SK-N-SH (cell line): Measurements from ENCODE around the gene ADAP1. TPM values are rescaled to one million over a fixed set of nuclear protein-coding genes. Genes with fewer than 3 reads are reported as not detected.

Source experiments
- CTCF ChIA-PET: fragments of 300-600, 350-600 bp; formaldehyde crosslinking; extraction: SDS; loops from one replicate; lab custom pipeline; 2021; lab: Yijun Ruan, JAX
- POLR2A ChIA-PET: fragments of 350-600 bp; sonication (Branson Sonifier 250); formaldehyde crosslinking; extraction: SDS; loops from one replicate; lab custom pipeline; 2020; ENCODE audit warnings: antibody characterized with exemption, inconsistent platforms; lab: Yijun Ruan, JAX
- DNase-seq: peaks from one replicate; pipeline ENCODE4 v3.0.0; 2012
- H2AFZ ChIP-seq: fragments of 200-600 bp; sonication (generic); 2 replicates; pipeline ENCODE4 v1.8.1; 2016; ENCODE audit warnings: antibody characterized with exemption, mild to moderate bottlenecking, low read depth
- H3F3A ChIP-seq: fragments of 200-600 bp; sonication (generic); replicated peaks from 2 replicates; pipeline ENCODE3; 2016; ENCODE audit warnings: antibody characterized with exemption, mild to moderate bottlenecking; ENCODE audit not compliant: insufficient read depth
- H3K27ac ChIP-seq, 2 experiments: fragments of 200-500 bp in 1 of 2; fragments of 200-600 bp in 1 of 2; sonication (Bioruptor generic) in 1 of 2; sonication (generic), shearing (Covaris generic) in 1 of 2; 2 replicates each; pipeline versions ENCODE4 v1.5.1 to v1.6.1; 2014 to 2016; ENCODE audit warnings: low read depth in 2 of 2, inconsistent platforms in 1 of 2, low read length in 1 of 2, mild to moderate bottlenecking in 1 of 2, mixed read lengths in 1 of 2
- H3K27me3 ChIP-seq: fragments of 200-600 bp; sonication (generic), shearing (Covaris generic); 2 replicates; pipeline ENCODE4 v1.6.1; 2016; ENCODE audit warnings: mixed run types; ENCODE audit not compliant: insufficient read depth
- H3K36me3 ChIP-seq, 2 experiments: fragments of 200-500 bp in 1 of 2; fragments of 200-600 bp in 1 of 2; sonication (Bioruptor generic) in 1 of 2; sonication (generic) in 1 of 2; replicated peaks in 1 of 2; 2 replicates each; pipeline versions ENCODE3 to v1.5.1; 2014 to 2016; ENCODE audit warnings: low read length in 1 of 2, mild to moderate bottlenecking in 1 of 2; ENCODE audit not compliant: insufficient read depth in 2 of 2, control insufficient read depth in 1 of 2
- H3K4me1 ChIP-seq, 2 experiments: fragments of 200-500 bp in 1 of 2; fragments of 200-600 bp in 1 of 2; sonication (Bioruptor generic) in 1 of 2; sonication (generic), shearing (Covaris generic) in 1 of 2; 2 replicates each; pipeline versions ENCODE4 v1.5.1 to v1.6.1; 2014 to 2016; ENCODE audit warnings: low read depth in 1 of 2, low read length in 1 of 2, mixed run types in 1 of 2; ENCODE audit not compliant: insufficient read depth in 2 of 2, control insufficient read depth in 1 of 2
- H3K4me2 ChIP-seq: fragments of 200-600 bp; sonication (generic), shearing (Covaris generic); 2 replicates; pipeline ENCODE4 v1.6.1; 2017; ENCODE audit warnings: mixed run types
- H3K4me3 ChIP-seq, 2 experiments: fragments of 200-500 bp in 1 of 2; fragments of 200-600 bp in 1 of 2; sonication (Bioruptor generic) in 1 of 2; sonication (generic), shearing (Covaris generic) in 1 of 2; 2 replicates each; pipeline versions ENCODE4 v1.5.1 to v1.8.1; 2014 to 2016; ENCODE audit warnings: low read depth in 2 of 2, inconsistent platforms in 1 of 2, low read length in 1 of 2, mild to moderate bottlenecking in 1 of 2, mixed read lengths in 1 of 2, moderate library complexity in 1 of 2
- H3K79me2 ChIP-seq: fragments of 200-600 bp; sonication (generic); 2 replicates; pipeline ENCODE4 v1.8.1; 2017; ENCODE audit warnings: mild to moderate bottlenecking; ENCODE audit not compliant: insufficient read depth
- H3K9ac ChIP-seq: fragments of 200-600 bp; sonication (generic); 2 replicates; pipeline ENCODE4 v1.6.1; 2017; ENCODE audit warnings: mixed run types
- H3K9me2 ChIP-seq: fragments of 200-600 bp; sonication (generic); 2 replicates; pipeline ENCODE4 v1.6.1; 2017; ENCODE audit warnings: mixed run types
- H3K9me3 ChIP-seq: fragments of 200-600 bp; sonication (generic); 2 replicates; pipeline ENCODE4 v1.6.1; 2017; ENCODE audit warnings: mixed run types, mild to moderate bottlenecking, moderate library complexity
- H4K20me1 ChIP-seq: fragments of 200-600 bp; sonication (generic); 2 replicates; pipeline ENCODE4 v1.6.1; 2017; ENCODE audit warnings: mild to moderate bottlenecking, mixed run types; ENCODE audit not compliant: insufficient read depth
- ELF1 ChIP-seq: IDR thresholded peaks from 2 replicates; pipeline ENCODE4 v1.4.0; 2012
- EP300 ChIP-seq, 2 experiments: IDR thresholded peaks; 2 replicates each; pipeline versions ENCODE4 v1.4.0 to v1.6.1; 2012; ENCODE audit warnings: borderline replicate concordance in 1 of 2, low read depth in 1 of 2, low read length in 1 of 2
- FOSL2 ChIP-seq: IDR thresholded peaks from 2 replicates; pipeline ENCODE4 v1.4.0; 2012; ENCODE audit warnings: low read depth, mild to moderate bottlenecking, moderate library complexity, borderline replicate concordance
- FOXJ3 ChIP-seq: sonication (generic); formaldehyde crosslinking; IDR thresholded peaks from 2 replicates; pipeline ENCODE4 v1.5.1; 2020; ENCODE audit warnings: mild to moderate bottlenecking, missing genetic modification reagents
- GABPA ChIP-seq: IDR thresholded peaks from 2 replicates; pipeline ENCODE4 v1.4.0; 2012; ENCODE audit warnings: low read depth, mild to moderate bottlenecking
- GATA2 ChIP-seq: sonication (generic); formaldehyde crosslinking; IDR thresholded peaks from 2 replicates; pipeline ENCODE4 v1.5.0; 2020; ENCODE audit warnings: mild to moderate bottlenecking, missing genetic modification reagents
- TEAD4 ChIP-seq: IDR thresholded peaks from 2 replicates; pipeline ENCODE4 v1.4.0; 2012; ENCODE audit warnings: mild to moderate bottlenecking, borderline replicate concordance; ENCODE audit not compliant: insufficient read depth
- YY1 ChIP-seq: IDR thresholded peaks from 2 replicates; pipeline ENCODE4 v1.4.0; 2012; ENCODE audit warnings: low read depth, mild to moderate bottlenecking
- WGBS: methylation state at CpG from one replicate; pipeline ENCODE4 v1.1.6; 2017; ENCODE audit warnings: low lambda C conversion rate; 5-methylcytosine and 5-hydroxymethylcytosine counted together
- polyA plus RNA-seq, 3 experiments: library from polyadenylated mRNA; depleted of rRNA; stranded (reverse); fragments of >200 nt; gene quantifications; 2 replicates each; pipeline ENCODE4 v1.2.3, GENCODE V29; 2012
- TF ChIP-seq, protein P1 (sequence below): IDR thresholded peaks from 2 replicates; pipeline ENCODE4; 2012
- TF ChIP-seq, protein P2 (sequence below): fragments of 150-350 bp; IDR thresholded peaks from 2 replicates; pipeline ENCODE4 v1.6.1; 2017; ENCODE audit warnings: antibody characterized with exemption, low read length, low read depth, borderline replicate concordance
- TF ChIP-seq, protein P3 (sequence below): fragments of 150-350 bp; IDR thresholded peaks from 2 replicates; pipeline ENCODE4 v1.6.1; 2016; ENCODE audit warnings: mild to moderate bottlenecking, low read depth, low read length
- TF ChIP-seq, protein P4 (sequence below): IDR thresholded peaks from 2 replicates; pipeline ENCODE4 v1.6.1; 2012; ENCODE audit warnings: mild to moderate bottlenecking, low read depth, low read length, moderate library complexity
- TF ChIP-seq, protein P5 (sequence below): IDR thresholded peaks from 2 replicates; pipeline ENCODE4 v1.4.0; 2012; ENCODE audit warnings: low read depth
- TF ChIP-seq, protein P6 (sequence below): fragments of 200-600 bp; sonication (generic); IDR thresholded peaks from 2 replicates; pipeline ENCODE4 v1.6.1; 2017; ENCODE audit warnings: antibody characterized with exemption, mild to moderate bottlenecking, moderate library complexity

ADAP1 gene
- polyA plus RNA-seq, 1 of the 3 experiments (the other 2 are of a cell fraction), result 3.2 TPM

DNA sequence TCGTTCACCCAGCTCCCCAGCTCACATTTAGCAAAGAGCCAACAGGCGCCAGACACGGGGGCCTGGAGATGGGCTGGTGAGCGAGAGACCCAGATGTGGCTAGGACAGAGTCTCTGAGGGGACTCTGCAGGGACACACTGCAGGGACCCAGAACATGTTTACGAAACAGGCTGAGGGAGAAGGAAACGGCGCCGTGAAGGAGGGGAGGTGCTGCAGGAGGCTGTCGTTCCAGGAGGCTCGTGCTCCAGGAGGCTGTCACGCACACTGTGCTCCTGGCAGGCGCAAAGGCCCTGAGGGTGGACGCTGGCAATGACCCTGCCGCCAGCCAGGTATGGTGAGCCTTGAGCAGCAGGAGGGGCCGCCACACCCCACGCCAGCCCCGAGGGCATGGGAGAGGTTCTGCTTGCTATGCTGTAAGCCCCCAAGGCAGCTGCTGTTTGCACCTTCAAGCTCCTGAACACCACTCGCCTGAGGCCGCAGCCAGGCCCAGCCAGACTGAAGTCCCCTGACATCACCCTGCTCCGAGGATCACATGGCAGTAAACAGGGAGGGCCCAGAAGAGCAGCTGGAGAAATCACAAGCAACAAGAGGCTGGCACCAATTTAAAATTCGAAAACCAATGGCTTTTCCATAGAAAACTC, 27.3 kb downstream of the ADAP1 start:
- Histone ChIP-seq H3K4me2 (no peak overlapping the region), H3K9me2 (no peaks in the 10 kb centered on the region), H3K27ac (no peak overlapping the region), H3K4me3 (no peak overlapping the region), H3K9ac (no peak overlapping the region), H2AFZ (no peak overlapping the region), H3F3A (peaks cover 3% of the 10 kb centered on the region), H3K79me2 (no peaks in the 10 kb centered on the region), H4K20me1 (no peaks in the 10 kb centered on the region), H3K4me1 (peaks cover 0 to 5% of the 10 kb centered on the region in 2 experiments; a peak in 1 of 4 replicates), H3K9me3 (no peaks in the 10 kb centered on the region), H3K27me3 (no peaks in the 10 kb centered on the region), H3K36me3 (no peaks in the 10 kb centered on the region)
- DNase-seq, result no peak
- TF ChIP-seq TEAD4 (no peak), GABPA (no peak), FOXJ3 (CRISPR knock-in tag) (no peak), ELF1 (no peak), EP300 (IDR thresholded peaks at IDR 0.05; ENCODE audit: borderline replicate concordance in 1 of 2, low read depth in 1 of 2, low read length in 1 of 2) (no peak), YY1 (no peak), GATA2 (CRISPR knock-in tag) (no peak), FOSL2 (no peak)
- TF ChIP-seq, protein P1, sequence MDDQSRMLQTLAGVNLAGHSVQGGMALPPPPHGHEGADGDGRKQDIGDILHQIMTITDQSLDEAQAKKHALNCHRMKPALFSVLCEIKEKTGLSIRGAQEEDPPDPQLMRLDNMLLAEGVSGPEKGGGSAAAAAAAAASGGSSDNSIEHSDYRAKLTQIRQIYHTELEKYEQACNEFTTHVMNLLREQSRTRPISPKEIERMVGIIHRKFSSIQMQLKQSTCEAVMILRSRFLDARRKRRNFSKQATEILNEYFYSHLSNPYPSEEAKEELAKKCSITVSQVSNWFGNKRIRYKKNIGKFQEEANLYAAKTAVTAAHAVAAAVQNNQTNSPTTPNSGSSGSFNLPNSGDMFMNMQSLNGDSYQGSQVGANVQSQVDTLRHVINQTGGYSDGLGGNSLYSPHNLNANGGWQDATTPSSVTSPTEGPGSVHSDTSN, result no peak
- TF ChIP-seq, protein P2, sequence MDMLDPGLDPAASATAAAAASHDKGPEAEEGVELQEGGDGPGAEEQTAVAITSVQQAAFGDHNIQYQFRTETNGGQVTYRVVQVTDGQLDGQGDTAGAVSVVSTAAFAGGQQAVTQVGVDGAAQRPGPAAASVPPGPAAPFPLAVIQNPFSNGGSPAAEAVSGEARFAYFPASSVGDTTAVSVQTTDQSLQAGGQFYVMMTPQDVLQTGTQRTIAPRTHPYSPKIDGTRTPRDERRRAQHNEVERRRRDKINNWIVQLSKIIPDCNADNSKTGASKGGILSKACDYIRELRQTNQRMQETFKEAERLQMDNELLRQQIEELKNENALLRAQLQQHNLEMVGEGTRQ, result no peak
- TF ChIP-seq, protein P3, sequence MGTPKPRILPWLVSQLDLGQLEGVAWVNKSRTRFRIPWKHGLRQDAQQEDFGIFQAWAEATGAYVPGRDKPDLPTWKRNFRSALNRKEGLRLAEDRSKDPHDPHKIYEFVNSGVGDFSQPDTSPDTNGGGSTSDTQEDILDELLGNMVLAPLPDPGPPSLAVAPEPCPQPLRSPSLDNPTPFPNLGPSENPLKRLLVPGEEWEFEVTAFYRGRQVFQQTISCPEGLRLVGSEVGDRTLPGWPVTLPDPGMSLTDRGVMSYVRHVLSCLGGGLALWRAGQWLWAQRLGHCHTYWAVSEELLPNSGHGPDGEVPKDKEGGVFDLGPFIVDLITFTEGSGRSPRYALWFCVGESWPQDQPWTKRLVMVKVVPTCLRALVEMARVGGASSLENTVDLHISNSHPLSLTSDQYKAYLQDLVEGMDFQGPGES, result no peak
- TF ChIP-seq, protein P4, sequence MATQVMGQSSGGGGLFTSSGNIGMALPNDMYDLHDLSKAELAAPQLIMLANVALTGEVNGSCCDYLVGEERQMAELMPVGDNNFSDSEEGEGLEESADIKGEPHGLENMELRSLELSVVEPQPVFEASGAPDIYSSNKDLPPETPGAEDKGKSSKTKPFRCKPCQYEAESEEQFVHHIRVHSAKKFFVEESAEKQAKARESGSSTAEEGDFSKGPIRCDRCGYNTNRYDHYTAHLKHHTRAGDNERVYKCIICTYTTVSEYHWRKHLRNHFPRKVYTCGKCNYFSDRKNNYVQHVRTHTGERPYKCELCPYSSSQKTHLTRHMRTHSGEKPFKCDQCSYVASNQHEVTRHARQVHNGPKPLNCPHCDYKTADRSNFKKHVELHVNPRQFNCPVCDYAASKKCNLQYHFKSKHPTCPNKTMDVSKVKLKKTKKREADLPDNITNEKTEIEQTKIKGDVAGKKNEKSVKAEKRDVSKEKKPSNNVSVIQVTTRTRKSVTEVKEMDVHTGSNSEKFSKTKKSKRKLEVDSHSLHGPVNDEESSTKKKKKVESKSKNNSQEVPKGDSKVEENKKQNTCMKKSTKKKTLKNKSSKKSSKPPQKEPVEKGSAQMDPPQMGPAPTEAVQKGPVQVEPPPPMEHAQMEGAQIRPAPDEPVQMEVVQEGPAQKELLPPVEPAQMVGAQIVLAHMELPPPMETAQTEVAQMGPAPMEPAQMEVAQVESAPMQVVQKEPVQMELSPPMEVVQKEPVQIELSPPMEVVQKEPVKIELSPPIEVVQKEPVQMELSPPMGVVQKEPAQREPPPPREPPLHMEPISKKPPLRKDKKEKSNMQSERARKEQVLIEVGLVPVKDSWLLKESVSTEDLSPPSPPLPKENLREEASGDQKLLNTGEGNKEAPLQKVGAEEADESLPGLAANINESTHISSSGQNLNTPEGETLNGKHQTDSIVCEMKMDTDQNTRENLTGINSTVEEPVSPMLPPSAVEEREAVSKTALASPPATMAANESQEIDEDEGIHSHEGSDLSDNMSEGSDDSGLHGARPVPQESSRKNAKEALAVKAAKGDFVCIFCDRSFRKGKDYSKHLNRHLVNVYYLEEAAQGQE, result no peak
- TF ChIP-seq, protein P5, sequence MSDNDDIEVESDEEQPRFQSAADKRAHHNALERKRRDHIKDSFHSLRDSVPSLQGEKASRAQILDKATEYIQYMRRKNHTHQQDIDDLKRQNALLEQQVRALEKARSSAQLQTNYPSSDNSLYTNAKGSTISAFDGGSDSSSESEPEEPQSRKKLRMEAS, result no peak
- TF ChIP-seq, protein P6, sequence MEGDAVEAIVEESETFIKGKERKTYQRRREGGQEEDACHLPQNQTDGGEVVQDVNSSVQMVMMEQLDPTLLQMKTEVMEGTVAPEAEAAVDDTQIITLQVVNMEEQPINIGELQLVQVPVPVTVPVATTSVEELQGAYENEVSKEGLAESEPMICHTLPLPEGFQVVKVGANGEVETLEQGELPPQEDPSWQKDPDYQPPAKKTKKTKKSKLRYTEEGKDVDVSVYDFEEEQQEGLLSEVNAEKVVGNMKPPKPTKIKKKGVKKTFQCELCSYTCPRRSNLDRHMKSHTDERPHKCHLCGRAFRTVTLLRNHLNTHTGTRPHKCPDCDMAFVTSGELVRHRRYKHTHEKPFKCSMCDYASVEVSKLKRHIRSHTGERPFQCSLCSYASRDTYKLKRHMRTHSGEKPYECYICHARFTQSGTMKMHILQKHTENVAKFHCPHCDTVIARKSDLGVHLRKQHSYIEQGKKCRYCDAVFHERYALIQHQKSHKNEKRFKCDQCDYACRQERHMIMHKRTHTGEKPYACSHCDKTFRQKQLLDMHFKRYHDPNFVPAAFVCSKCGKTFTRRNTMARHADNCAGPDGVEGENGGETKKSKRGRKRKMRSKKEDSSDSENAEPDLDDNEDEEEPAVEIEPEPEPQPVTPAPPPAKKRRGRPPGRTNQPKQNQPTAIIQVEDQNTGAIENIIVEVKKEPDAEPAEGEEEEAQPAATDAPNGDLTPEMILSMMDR, result no peak
- 77% methylated on average over 20 of the region's 21 CpGs for WGBS
- POLR2A ChIA-PET, result no interaction called here
- CTCF ChIA-PET, result interaction anchor here (0.6 to 1.1 kb wide), 3 partner anchors 10 to 159 kb away, joined by 3 to 4 read pairs (median 3); no protein-coding TSS in a partner anchor
